ENCODE measurements around the gene CST11.

Gene CST11

DNA sequence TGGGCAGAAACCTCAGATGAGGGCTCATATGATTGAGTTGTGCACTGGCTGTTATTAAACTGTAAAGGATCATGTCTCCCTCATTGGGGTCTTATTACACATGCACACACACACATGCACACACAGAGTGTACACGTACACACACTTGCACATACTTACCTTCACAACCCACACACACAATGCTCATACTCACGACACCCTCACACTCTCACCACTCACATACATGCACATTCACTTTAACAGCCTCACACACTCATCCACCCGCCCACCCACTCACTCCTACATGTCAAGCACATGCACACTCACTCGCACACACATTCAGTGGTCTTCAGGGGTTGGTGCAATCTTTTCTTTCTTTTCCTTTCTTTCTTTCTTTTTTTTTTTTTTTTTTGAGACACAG is 7.8 kb downstream of the CST11 start:
- no peaks in the 10 kb centered on the region for H3K9me3 ChIP-seq (ENCODE audit: control insufficient read depth, insufficient read depth, low read depth, low read length)
- H3K4me3 ChIP-seq (ENCODE audit: low read depth, low read length) = no peak overlapping the region
- no peak overlapping the region for H3K27ac ChIP-seq (ENCODE audit: extremely low read depth, low read depth, low read length)
- CTCF ChIA-PET = interaction anchor here (0.6 to 3.9 kb wide), 4 partner anchors 24 to 162 kb away, joined by 4 to 84 read pairs (median 11); partner anchors contain the start of genes CST9 and NAPB
- H3K36me3 ChIP-seq (ENCODE audit: control insufficient read depth in 2 of 2, insufficient read depth in 1 of 2, low read length in 2 of 2) = no peaks in the 10 kb centered on the region
- TF ChIP-seq ZNF214 (tag by site-specific recombination; IDR thresholded peaks at IDR 0.05; ENCODE audit: borderline replicate concordance) (no peak), EGR2 (tag by site-specific recombination; IDR thresholded peaks at IDR 0.05; ENCODE audit: low read depth) (peak; percentile 64; the same call in 1 of the 2 replicates), ZFHX2 (tag by site-specific recombination; conservative IDR thresholded peaks at IDR 0.05) (peak; percentile 81), ZNF121 (tag by site-specific recombination; IDR thresholded peaks at IDR 0.05) (no peak)
- no peaks in the 10 kb centered on the region for H3K4me1 ChIP-seq (ENCODE audit: control insufficient read depth, insufficient read depth, low read length)
- POLR2A ChIA-PET = no interaction called here

DNA sequence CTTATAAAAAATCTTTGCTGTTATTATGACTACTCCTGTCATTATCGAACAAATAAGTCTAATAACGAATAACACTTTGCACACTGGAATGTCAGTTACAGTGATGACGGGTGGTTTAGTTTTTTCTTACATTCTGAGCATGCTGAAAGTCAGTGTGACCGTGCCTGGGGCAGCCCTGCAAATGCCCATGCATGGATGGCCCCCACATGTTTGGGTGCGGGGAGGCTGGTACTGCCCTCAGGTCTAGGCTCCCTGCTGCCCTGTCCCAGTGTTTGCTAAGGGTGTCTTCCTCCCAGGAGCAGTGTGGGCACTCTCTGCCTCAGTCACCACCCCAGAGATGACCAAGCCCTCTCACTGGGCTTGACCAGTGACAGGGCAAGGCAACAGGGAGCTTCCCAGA is 10.2 kb downstream of the CST11 start:
- Histone ChIP-seq H3K4me3 (ENCODE audit: low read depth, low read length) (no peak overlapping the region), H3K9me3 (ENCODE audit: control insufficient read depth, insufficient read depth, low read depth, low read length) (no peaks in the 10 kb centered on the region), H3K4me1 (ENCODE audit: control insufficient read depth, insufficient read depth, low read length) (no peaks in the 10 kb centered on the region), H3K36me3 (ENCODE audit: control insufficient read depth in 2 of 2, insufficient read depth in 1 of 2, low read length in 2 of 2) (no peaks in the 10 kb centered on the region), H3K27ac (ENCODE audit: extremely low read depth, low read depth, low read length) (no peak overlapping the region)
- CTCF ChIA-PET = interaction anchor here (0.6 to 3.9 kb wide), 18 partner anchors 8 to 226 kb away, joined by 3 to 84 read pairs (median 4); partner anchors contain the start of genes CST9 and NAPB
- TF ChIP-seq MEIS1 (CRISPR knock-in tag; IDR thresholded peaks at IDR 0.05; ENCODE audit: borderline replicate concordance) (no peak), ZNF114 (tag by site-specific recombination; IDR thresholded peaks at IDR 0.05) (no peak), ZNF521 (tag by site-specific recombination; IDR thresholded peaks at IDR 0.05) (no peak), ZNF121 (tag by site-specific recombination; IDR thresholded peaks at IDR 0.05) (no peak), ZNF623 (tag by site-specific recombination; IDR thresholded peaks at IDR 0.05) (no peak), ZNF513 (tag by site-specific recombination; IDR thresholded peaks at IDR 0.05) (no peak), ZBTB48 (tag by site-specific recombination; IDR thresholded peaks at IDR 0.05) (no peak), SP3 (tag by site-specific recombination; IDR thresholded peaks at IDR 0.05) (no peak), SETDB1 (IDR thresholded peaks at IDR 0.05; ENCODE audit: insufficient read length, low read length) (no peak), ZNF138 (tag by site-specific recombination; IDR thresholded peaks at IDR 0.05; ENCODE audit: borderline replicate concordance) (no peak)
- TF ChIP-seq, protein P1, sequence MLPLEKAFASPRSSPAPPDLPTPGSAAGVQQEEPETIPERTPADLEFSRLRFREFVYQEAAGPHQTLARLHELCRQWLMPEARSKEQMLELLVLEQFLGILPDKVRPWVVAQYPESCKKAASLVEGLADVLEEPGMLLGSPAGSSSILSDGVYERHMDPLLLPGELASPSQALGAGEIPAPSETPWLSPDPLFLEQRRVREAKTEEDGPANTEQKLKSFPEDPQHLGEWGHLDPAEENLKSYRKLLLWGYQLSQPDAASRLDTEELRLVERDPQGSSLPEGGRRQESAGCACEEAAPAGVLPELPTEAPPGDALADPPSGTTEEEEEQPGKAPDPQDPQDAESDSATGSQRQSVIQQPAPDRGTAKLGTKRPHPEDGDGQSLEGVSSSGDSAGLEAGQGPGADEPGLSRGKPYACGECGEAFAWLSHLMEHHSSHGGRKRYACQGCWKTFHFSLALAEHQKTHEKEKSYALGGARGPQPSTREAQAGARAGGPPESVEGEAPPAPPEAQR (tag by site-specific recombination; IDR thresholded peaks at IDR 0.05) = no peak
- POLR2A ChIA-PET = no interaction called here

- H3K9me3 ChIP-seq (ENCODE audit: control insufficient read depth, insufficient read depth, low read depth, low read length) = no peaks in the 10 kb centered on the region
- POLR2A ChIA-PET = no interaction called here
- H3K36me3 ChIP-seq (ENCODE audit: control insufficient read depth in 2 of 2, insufficient read depth in 1 of 2, low read length in 2 of 2) = no peaks in the 10 kb centered on the region
- no peaks in the 10 kb centered on the region for H3K4me1 ChIP-seq (ENCODE audit: control insufficient read depth, insufficient read depth, low read length)
- CTCF ChIA-PET = interaction anchor here (0.6 to 3.9 kb wide), 25 partner anchors 8 to 1968 kb away, joined by 3 to 84 read pairs (median 3); partner anchors contain the start of genes CST9 and NAPB
- no peak overlapping the region for H3K27ac ChIP-seq (ENCODE audit: extremely low read depth, low read depth, low read length)
- H3K4me3 ChIP-seq (ENCODE audit: low read depth, low read length) = no peak overlapping the region
- 0 out of 2 replicates have a peak, but pooled peaks have one; percentile 20 for TF ChIP-seq ZNF2 (tag by site-specific recombination; IDR thresholded peaks at IDR 0.05)
- no peak for TF ChIP-seq ZNF777 (tag by site-specific recombination; IDR thresholded peaks at IDR 0.05; ENCODE audit: borderline replicate concordance)
- TF ChIP-seq PRDM2 (tag by site-specific recombination; IDR thresholded peaks at IDR 0.05; ENCODE audit: borderline replicate concordance) = no peak
- TF ChIP-seq ZXDB (tag by site-specific recombination; IDR thresholded peaks at IDR 0.05) = no peak
- no peak for TF ChIP-seq ZBTB8A (tag by site-specific recombination; IDR thresholded peaks at IDR 0.05)
- TF ChIP-seq SP2 (tag by site-specific recombination; IDR thresholded peaks at IDR 0.05) = no peak
- no peak for TF ChIP-seq ZNF416 (tag by site-specific recombination; IDR thresholded peaks at IDR 0.05)
Measured at GRCh38 chr20:23441850-23442313, 10.8 kb downstream of the CST11 start.

Data from HEK293 (cell line).